PC-9 (cell line): ENCODE results near the gene TMEM156. TPM values are rescaled to one million over a fixed set of nuclear protein-coding genes. Genes with fewer than 3 reads are reported as not detected.

Experiments used
- BruUV-seq: library from RNA; stranded (reverse); fragments of 400-500 nt; replicated peaks from 2 replicates; lab custom pipeline; 2021; lab: Mats Ljungman, UMichigan
- CTCF ChIA-PET: fragments of 300-600 bp; sonication (Branson Sonifier 250); formaldehyde crosslinking; loops from one replicate; lab custom pipeline; 2022; ENCODE audit warnings: antibody characterized with exemption; lab: Charles Lee
- POLR2A ChIA-PET: fragments of 300-600 bp; sonication (Branson Sonifier 250); formaldehyde crosslinking; loops from one replicate; lab custom pipeline; 2022; ENCODE audit warnings: antibody characterized with exemption; ENCODE audit not compliant: unreplicated experiment; lab: Charles Lee
- DNase-seq, 2 experiments: peaks; one replicate each; pipeline versions ENCODE4 v3.0.0 to v3.0.0-alpha.2; 2015 to 2022; ENCODE audit warnings: mixed read lengths in 1 of 2
- H2AFZ ChIP-seq: fragments of 200-600 bp; sonication (generic); 2 replicates; pipeline ENCODE4 v1.8.1; 2017; ENCODE audit warnings: antibody characterized with exemption
- H3F3A ChIP-seq: fragments of 200-600 bp; sonication (generic); 2 replicates; pipeline ENCODE4 v1.8.1; 2017; ENCODE audit warnings: antibody characterized with exemption, mild to moderate bottlenecking, low read depth; ENCODE audit not compliant: insufficient read depth
- H3K27ac ChIP-seq: fragments of 200-600 bp; sonication (generic); 2 replicates; pipeline ENCODE4 v1.6.1; 2016; ENCODE audit warnings: mixed run types
- H3K27me3 ChIP-seq: fragments of 200-600 bp; sonication (generic); 2 replicates; pipeline ENCODE4 v1.6.1; 2016; ENCODE audit warnings: low read depth, mixed run types; ENCODE audit not compliant: insufficient read depth
- H3K36me3 ChIP-seq: fragments of 200-600 bp; sonication (generic); 2 replicates; pipeline ENCODE4 v1.6.1; 2016; ENCODE audit warnings: low read depth, mixed run types
- H3K4me1 ChIP-seq: fragments of 200-600 bp; sonication (generic); replicated peaks from 2 replicates; pipeline ENCODE4 v1.6.1; 2016; ENCODE audit warnings: mixed run types; ENCODE audit not compliant: insufficient read depth
- H3K4me2 ChIP-seq: fragments of 200-600 bp; sonication (generic); 2 replicates; pipeline ENCODE4 v1.6.1; 2017; ENCODE audit warnings: mixed run types
- H3K4me3 ChIP-seq: fragments of 200-600 bp; sonication (generic); 2 replicates; pipeline ENCODE4 v1.6.1; 2016; ENCODE audit warnings: mixed run types
- H3K79me2 ChIP-seq: fragments of 200-600 bp; sonication (generic); 2 replicates; pipeline ENCODE4 v1.6.1; 2017; ENCODE audit warnings: low read depth, mixed run types
- H3K9me2 ChIP-seq: fragments of 200-600 bp; sonication (generic); 2 replicates; pipeline ENCODE4 v1.8.1; 2017; ENCODE audit warnings: mild to moderate bottlenecking; ENCODE audit not compliant: insufficient read depth
- H3K9me3 ChIP-seq: fragments of 200-600 bp; sonication (generic); 2 replicates; pipeline ENCODE4 v1.8.1; 2016; ENCODE audit warnings: low read depth; ENCODE audit not compliant: insufficient read depth
- H4K20me1 ChIP-seq: fragments of 200-600 bp; sonication (generic); 2 replicates; pipeline ENCODE4 v1.8.1; 2017; ENCODE audit not compliant: insufficient read depth
- CTCF ChIP-seq: fragments of 200-600 bp; sonication (generic); conservative IDR thresholded peaks from 2 replicates; pipeline ENCODE4 v1.6.1; 2017; ENCODE audit warnings: mixed run types, antibody characterized with exemption, mild to moderate bottlenecking, moderate library complexity
- EZH2 ChIP-seq: fragments of 200-600 bp; sonication (generic); IDR thresholded peaks from 2 replicates; pipeline ENCODE4 v1.8.0; 2017; ENCODE audit warnings: antibody characterized with exemption, low read depth
- intact Hi-C: fragments of 100-400 bp; cut with micrococcal nuclease; formaldehyde crosslinking; loops from one replicate; pipeline ENCODE4 v1.10.0; 2022; ENCODE audit not compliant: unreplicated experiment
- total RNA-seq: library from RNA; stranded (reverse); gene quantifications from 2 replicates; pipeline ENCODE4 v1.2.3, GENCODE V29; 2021

The TMEM156 gene
- total RNA-seq, 1 experiment from 2014 or later, result 29.3 TPM

GRCh38 chr4:39029752-39030694 is 2.2 kb downstream of the TMEM156 start:
- BruUV-seq, result no TSS peak
- Histone ChIP-seq H2AFZ (no peak overlapping the region), H3K9me3 (no peaks in the 10 kb centered on the region), H3K9me2 (no peaks in the 10 kb centered on the region), H3K27me3 (no peaks in the 10 kb centered on the region), H3K27ac (peak overlapping the region; percentile 98), H3K79me2 (peaks cover 68% of the 10 kb centered on the region), H3K36me3 (peaks cover 28% of the 10 kb centered on the region), H4K20me1 (no peaks in the 10 kb centered on the region), H3F3A (peaks cover 44% of the 10 kb centered on the region), H3K4me3 (peak overlapping the region; percentile 71), H3K4me1 (peaks cover 58% of the 10 kb centered on the region), H3K4me2 (peak overlapping the region; percentile 95)
- ChIA-PET POLR2A (interaction anchor here (0.6 to 1.3 kb wide), 3 partner anchors 14 to 173 kb away, joined by 4 to 13 read pairs (median 7); no protein-coding TSS in a partner anchor), CTCF (no interaction called here)
- DNase-seq, result no peak
- intact Hi-C loops, result loop anchor here (10.0 kb wide), 1 partner anchor 365 kb away; the partner anchor contains the start of gene KLF3
- no peak for TF ChIP-seq EZH2
- TF ChIP-seq CTCF, result no peak

GRCh38 chr4:39026096-39026495 is 6.1 kb downstream of the TMEM156 start:
- H3K4me1 ChIP-seq, result peaks cover 30% of the 10 kb centered on the region
- peaks cover 85% of the 10 kb centered on the region for H3K79me2 ChIP-seq
- H2AFZ ChIP-seq, result no peak overlapping the region
- no peak for TF ChIP-seq CTCF
- TF ChIP-seq EZH2, result no peak
- peaks cover 6% of the 10 kb centered on the region; the same call in 1 of the 2 replicates for H3K9me3 ChIP-seq
- H3K27ac ChIP-seq, result peak overlapping the region; percentile 52
- no peaks in the 10 kb centered on the region for H3K27me3 ChIP-seq
- 0 out of 2 replicates have a peak overlapping the region, but pooled peaks have one; percentile 18 for H3K4me3 ChIP-seq
- no TSS peak for BruUV-seq
- peaks cover 12% of the 10 kb centered on the region for H3F3A ChIP-seq
- H3K36me3 ChIP-seq, result peaks cover 32% of the 10 kb centered on the region
- DNase-seq, result no peak
- no peaks in the 10 kb centered on the region for H4K20me1 ChIP-seq
- intact Hi-C loops, result no loop called here
- peak overlapping the region; percentile 48 for H3K4me2 ChIP-seq
- POLR2A ChIA-PET, result no interaction called here
- no peaks in the 10 kb centered on the region for H3K9me2 ChIP-seq
- CTCF ChIA-PET, result no interaction called here

- Histone ChIP-seq H3K79me2 (peaks cover 80% of the 10 kb centered on the region), H3K27me3 (no peaks in the 10 kb centered on the region), H4K20me1 (no peaks in the 10 kb centered on the region), H3K9me2 (no peaks in the 10 kb centered on the region), H3K4me2 (peak overlapping the region; percentile 48), H2AFZ (no peak overlapping the region), H3K4me3 (0 out of 2 replicates have a peak overlapping the region, but pooled peaks have one; percentile 18), H3F3A (peaks cover 12% of the 10 kb centered on the region), H3K27ac (peak overlapping the region; percentile 52), H3K4me1 (peaks cover 30% of the 10 kb centered on the region), H3K36me3 (peaks cover 35% of the 10 kb centered on the region), H3K9me3 (peaks cover 6% of the 10 kb centered on the region; the same call in 1 of the 2 replicates)
- ChIA-PET CTCF (no interaction called here), POLR2A (no interaction called here)
- intact Hi-C loops, result loop anchor here (1.0 kb wide), 1 partner anchor 19 kb away; no protein-coding TSS in a partner anchor
- no TSS peak for BruUV-seq
- TF ChIP-seq CTCF (no peak), EZH2 (no peak)
- no peak for DNase-seq
Measured at GRCh38 chr4:39025552-39026085, 6.6 kb downstream of the TMEM156 start.
